HG03175 (cell line): Measurements from ENCODE around the gene CDC42.
"Not testable (repeated sequence)": the region's sequence is repeated elsewhere in the genome, so short reads cannot be mapped to it uniquely, and the experiment has no call there.

Experiments used
- ATAC-seq: cut with Tn5 transposase; IDR thresholded peaks from one replicate; pipeline ENCODE4 v1.9.1; 2021; ENCODE audit warnings: mild to moderate bottlenecking, moderate library complexity; ENCODE audit not compliant: unreplicated experiment

CDC42 gene

GRCh38 chr1:22052115-22053016 is at the start of gene CDC42:
Gene CDC42, plus strand, starts transcription at chr1:22052709. Its CDS starts 25,770 bp downstream, at chr1:22078479.
- ATAC-seq: peak; percentile 92

DNA sequence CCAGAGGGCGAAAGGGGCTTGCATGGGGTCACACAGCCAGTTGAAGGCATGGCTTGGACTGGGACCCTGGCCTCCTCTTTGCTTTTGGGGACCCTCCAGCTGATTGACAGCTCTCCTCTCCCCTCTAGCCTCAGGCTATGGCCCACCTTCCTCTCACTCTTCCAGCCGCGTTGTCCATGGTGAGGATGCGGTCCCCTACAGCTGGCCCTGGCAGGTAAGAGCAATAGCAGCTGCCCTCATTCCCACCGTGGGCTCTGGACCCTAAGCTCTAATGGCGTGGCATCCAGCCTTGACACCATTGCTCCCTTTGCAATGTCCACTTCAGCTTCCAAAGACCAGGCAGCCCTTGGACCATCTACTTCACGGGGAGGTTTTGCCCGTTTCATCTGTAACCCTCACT is 49.6 kb upstream of the CDC42 start:
- ATAC-seq: not testable (repeated sequence)

- not testable (repeated sequence) for ATAC-seq
Measured at GRCh38 chr1:22003959-22004358, 48.5 kb upstream of the CDC42 start.

DNA sequence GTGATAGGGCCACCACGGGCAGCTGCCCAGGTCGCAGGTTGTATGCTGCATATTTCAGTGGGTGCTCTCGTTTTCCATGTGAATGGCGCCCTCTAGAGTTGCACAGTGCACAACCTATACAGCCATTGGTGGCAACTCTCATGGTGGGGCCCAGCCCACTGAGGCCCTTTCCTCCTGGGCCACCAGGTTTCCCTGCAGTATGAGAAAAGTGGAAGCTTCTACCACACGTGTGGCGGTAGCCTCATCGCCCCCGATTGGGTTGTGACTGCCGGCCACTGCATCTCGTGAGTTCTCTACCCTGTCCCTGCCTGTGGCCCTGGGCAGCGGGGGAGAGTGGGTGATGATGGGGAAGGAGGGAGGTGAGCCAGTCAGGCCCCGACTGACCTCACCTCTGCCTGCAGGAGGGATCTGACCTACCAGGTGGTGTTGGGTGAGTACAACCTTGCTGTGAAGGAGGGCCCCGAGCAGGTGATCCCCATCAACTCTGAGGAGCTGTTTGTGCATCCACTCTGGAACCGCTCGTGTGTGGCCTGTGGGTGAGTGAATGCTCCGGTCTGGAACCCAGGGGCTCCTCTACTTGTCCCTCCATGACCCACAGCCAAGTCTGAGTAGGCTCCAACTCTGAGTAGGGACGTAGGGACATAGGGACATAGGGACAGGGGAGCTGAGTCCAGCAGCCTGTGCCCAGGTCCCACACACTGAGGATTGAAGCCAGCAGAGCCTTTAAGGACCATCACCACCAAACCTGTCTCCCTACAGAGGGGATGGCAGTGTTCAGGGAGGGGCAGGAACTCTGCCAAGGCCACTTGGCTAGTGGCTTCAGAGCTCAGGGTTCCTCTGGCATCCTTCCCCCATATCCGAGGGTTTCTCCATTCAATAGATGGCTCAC is 47.0 kb upstream of the CDC42 start:
- ATAC-seq: not testable (repeated sequence)

DNA sequence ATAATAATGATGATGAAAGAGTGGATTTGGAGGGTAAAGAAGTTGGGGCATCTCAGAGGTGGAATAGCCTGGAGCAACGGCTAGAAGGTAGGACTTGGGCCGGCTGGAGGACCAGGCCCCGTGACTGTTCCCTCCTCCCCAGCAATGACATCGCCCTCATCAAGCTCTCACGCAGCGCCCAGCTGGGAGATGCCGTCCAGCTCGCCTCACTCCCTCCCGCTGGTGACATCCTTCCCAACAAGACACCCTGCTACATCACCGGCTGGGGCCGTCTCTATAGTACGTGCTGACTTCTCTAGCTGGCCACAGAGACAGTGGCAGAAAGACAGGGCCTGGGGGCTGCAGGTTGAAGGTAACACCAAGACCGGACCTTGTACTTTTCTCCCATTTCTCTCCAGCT is 45.8 kb upstream of the CDC42 start:
- ATAC-seq: not testable (repeated sequence)

DNA sequence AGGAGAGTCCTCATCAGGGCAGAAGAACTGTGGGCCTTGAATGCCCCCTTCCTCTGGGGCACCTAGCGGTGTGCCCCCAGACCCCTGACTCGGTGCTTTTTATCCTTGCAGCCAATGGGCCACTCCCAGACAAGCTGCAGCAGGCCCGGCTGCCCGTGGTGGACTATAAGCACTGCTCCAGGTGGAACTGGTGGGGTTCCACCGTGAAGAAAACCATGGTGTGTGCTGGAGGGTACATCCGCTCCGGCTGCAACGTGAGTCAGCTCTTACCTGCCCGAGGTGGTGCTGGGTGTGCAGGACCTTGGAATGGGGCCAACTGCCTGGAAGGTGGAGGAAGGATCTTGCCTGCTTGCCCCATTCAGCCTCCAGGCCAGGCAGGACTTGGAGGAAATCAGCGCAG is 45.2 kb upstream of the CDC42 start:
- ATAC-seq: not testable (repeated sequence)

- not testable (repeated sequence) for ATAC-seq
Measured at GRCh38 chr1:22009566-22009965, 42.9 kb upstream of the CDC42 start.

DNA sequence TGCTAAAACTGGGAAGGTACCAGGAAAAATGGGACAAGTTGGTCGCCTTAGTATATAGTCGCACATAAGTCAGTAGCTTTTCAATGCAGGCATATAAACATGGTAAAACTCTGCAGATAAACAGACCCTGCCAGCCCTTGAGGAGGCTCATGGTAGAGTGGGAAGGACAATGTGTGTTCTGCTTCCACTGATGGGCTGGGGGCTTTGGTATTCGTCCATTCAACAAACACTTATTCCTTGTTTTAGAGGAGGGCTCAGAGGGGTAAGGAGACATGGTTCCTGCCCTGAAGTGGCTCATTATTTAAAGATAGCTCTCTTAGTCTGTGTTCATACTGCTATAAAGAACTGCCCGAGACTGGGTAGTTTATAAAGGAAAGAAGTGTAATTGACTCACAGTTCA is 39.8 kb upstream of the CDC42 start:
- not testable (repeated sequence) for ATAC-seq

DNA sequence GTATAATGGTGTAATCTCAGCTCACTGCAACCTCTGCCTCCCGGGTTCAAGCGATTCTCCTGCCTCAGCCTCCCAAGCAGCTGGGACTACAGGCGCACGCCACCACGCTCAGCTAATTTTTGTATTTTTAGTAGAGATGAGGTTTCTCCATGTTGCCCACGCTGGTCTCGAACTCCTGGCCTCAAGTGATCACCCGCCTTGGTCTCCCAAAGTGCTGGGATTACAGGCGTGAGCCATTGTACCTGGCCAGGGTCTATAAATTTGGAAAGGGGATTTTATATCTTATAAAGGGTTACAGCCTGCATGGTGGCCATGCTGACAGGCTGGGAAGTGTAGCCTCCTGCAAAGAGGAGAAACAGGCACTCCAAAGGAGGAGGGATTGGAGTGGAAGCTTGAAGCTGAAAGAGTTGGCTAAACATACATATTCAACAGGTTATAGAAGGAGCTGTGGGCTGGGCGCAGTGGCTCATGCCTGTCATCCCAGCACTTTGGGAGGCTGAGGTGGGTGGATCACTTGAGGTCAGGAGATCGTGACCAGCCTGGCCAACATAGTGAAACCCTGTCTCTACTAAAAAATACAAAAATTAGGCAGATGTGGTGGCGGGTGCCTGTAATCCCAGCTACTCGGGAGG is 37.8 kb upstream of the CDC42 start:
- not testable (repeated sequence) for ATAC-seq

DNA sequence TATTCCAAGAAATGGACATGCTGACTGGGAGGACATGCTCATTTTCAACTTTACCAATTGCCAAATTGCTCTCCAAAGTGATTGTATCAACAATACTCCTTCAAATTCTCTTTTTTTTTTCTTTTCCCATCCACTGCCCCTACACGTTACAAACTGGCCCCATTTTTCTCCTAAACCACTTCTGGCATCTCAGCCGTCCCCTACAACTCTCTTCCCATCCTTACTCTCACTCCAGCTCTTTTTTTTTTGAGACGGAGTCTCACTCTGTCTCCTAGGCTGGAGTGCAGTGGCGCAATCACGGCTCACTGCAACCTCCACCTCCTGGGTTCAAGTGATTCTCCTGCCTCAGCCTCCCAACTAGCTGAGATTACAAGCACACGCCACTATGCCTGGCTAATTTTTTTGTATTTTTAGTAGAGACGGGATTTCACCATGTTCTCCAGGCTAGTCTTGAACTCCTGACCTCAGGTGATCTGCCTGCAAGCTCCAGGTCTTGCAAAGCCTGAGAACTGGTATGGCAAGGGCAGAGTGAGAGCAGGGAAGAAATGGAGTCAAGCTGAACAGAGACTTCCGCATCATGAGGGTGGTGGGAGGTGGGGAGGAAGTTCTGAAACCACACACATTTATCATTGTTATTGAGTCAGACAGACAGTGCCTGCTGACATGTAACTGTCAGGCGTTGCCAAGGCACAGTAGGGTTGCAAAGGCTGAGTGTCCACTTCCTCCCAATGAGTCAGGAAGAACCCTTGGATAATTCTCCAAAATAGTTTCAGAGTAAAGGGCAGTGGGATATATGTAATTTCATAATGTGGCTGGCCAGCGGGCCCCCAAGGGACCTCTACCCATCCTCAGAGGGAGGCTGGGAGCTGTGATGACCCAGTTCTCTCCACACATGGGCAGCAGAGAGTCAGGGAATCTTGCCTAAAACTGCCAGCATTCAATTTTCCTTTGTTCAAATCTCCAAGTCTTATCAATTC is 33.6 kb upstream of the CDC42 start:
- peak; percentile 83 for ATAC-seq

DNA sequence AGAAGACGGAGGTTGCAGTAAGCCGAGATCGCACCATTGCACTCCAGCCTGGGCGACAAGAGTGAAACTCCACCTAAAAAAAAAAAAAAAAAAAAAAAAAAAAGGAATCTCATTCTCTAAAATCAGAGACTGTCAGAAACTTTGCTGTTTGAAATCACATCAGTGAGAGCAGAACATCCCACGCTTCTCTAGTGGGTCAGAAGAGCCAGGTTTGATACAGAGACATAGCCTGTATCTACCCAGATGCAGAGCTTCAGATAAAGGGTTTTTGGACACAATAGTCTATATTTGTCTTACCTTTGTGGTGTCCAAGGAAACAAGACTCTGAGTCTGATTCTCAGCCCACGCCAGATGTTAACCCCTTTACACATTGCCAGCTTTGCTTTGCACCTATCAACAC is 31.4 kb upstream of the CDC42 start:
- ATAC-seq: no peak

DNA sequence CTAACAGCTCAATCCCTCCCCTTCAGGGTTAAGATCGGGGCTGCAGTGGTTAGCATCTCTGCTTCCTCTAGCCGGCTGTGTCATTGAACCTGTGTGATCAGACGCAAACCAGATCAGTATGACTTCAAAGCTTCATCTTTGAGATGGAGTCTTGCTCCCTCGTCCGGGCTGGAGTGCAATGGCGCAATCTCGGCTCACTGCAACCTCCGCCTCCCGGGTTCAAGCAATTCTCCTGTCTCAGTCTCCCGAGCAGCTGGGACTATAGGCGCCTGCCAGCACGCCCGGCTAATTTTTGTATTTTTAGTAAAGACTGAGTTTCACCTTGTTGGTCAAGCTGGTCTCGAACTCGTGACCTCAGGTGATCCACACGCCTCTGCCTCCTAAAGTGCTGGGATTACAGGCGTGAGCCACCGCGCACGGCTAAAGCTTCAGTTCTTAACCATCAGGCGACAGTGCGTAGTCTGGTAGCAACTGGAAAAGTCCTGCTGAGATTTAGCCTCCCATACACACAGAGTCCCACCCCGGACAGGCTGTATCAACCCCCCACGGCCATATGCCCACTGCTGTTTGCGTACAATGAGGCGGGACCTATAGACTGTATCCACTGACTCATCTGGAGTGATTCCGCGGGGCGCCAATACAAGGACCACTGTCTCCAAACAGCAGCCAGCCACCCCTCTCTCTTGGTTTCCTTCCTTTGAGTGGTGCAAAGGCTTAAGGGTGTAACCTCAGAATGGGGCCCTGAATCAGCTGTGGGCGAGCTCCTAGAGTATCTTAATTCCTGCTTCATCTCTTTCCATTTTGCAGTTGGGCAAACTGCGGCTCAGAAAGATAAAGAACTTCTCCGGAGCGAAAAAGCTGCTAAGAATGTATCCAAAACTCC is 27.8 kb upstream of the CDC42 start:
- ATAC-seq: peak; percentile 44

GRCh38 chr1:22025368-22026155 is 26.9 kb upstream of the CDC42 start:
- ATAC-seq: peak; percentile 56

GRCh38 chr1:22026924-22027289 is 25.6 kb upstream of the CDC42 start:
- ATAC-seq: no peak

- ATAC-seq: no peak
Measured at GRCh38 chr1:22030057-22030456, 22.5 kb upstream of the CDC42 start.

- ATAC-seq: no peak
Measured at GRCh38 chr1:22030473-22030872, 22.0 kb upstream of the CDC42 start.

DNA sequence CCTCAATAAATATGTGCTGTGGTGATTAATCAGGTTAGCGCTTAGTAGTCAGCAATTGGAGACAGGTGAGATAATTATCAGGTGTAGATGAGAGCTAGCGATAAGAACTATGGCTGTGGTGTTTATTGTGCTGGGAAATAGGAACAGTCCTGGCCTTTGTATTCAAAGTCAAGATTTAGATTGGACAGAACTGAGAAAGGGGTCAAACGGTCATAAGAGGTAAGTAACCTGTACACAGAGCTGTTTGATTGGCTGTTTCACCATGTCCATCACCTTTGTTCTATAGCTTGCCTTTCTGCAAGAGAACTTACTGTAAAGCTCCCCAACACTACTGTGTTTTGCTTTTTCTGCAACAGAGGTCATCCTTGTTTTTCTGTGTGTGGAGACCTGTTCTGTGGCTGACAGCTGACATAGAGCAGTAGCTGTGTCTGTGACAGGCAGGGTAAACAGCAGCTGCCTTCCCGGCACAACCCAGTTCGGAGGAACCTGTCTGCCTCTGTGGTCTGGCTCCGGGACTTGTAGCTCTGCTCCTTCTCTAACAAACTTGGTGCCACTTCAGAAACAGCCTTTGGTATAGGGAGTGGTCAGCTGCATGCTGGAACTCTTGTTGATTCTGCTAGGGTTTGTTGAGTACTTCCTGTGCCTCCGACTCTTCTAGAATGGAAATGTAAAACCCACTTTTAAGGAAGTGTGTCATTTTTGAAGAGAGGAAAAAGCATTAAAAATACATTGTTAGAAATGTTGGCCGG is 21.1 kb upstream of the CDC42 start:
- ATAC-seq: no peak

DNA sequence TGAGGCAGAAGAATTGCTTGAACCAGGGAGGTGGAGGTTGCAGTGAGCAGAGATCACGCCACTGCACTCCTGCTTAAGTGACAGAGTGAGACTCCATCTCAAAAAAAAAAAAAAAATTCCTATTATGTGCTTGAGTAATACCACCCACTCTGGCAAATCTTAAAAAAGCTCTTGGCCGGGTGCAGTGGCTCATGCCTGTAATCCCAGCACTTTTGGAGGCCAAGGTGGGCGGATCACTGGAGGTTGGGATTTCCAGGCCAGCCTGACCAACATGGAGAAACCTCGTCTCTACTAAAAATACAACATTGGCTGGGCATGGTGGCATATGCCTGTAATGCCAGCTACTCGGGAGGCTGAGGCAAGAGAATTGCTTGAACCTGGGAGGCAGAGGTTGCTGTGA is 17.7 kb upstream of the CDC42 start:
- ATAC-seq: not testable (repeated sequence)
